Ovary (tissue), 3 donors: ENCODE results near the gene TEKT5.

Experiments used
- EP300 ChIP-seq: sonication (generic); formaldehyde crosslinking; IDR thresholded peaks from one replicate; pipeline ENCODE4 v1.6.1; 2017; ENCODE audit warnings: antibody characterized with exemption
- POLR2A ChIP-seq: fragments of 450-650 bp; IDR thresholded peaks from one replicate; pipeline ENCODE4 v1.6.1; 2017; ENCODE audit warnings: antibody characterized with exemption, mild to moderate bottlenecking, moderate library complexity
- TF ChIP-seq, protein P1 (sequence below), 3 donors: fragments of 450-650 bp in 2 of 3; fragments of 200-600 bp in 1 of 3; IDR thresholded peaks; one replicate each; pipeline versions ENCODE4 v1.5.1 to v1.8.0; 2016 to 2022; ENCODE audit warnings: antibody characterized with exemption in 3 of 3, mild to moderate bottlenecking in 1 of 3
- donor health status: DM: no; HTN: no; CAD: no.

DNA sequence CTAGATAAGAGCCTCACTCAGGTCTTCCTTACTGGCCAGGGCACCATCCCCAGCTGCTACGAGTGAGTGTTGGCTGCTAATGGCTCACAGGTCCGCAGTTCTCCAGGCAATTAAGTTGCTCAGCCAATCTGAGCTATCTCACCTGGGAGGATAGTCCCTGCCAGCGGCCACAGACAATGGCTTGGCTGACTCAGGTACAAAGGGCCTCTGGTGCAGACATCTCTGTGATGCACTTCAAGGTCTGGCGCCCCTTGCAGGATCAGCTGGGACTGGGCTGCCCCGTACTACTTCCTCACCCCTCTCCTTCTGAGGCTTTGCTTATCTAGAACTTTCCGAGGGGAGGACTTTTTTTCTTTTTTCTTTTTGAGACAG, 65.2 kb downstream of the TEKT5 start:
- TF ChIP-seq POLR2A (no peak), EP300 (no peak)
- TF ChIP-seq, protein P1, sequence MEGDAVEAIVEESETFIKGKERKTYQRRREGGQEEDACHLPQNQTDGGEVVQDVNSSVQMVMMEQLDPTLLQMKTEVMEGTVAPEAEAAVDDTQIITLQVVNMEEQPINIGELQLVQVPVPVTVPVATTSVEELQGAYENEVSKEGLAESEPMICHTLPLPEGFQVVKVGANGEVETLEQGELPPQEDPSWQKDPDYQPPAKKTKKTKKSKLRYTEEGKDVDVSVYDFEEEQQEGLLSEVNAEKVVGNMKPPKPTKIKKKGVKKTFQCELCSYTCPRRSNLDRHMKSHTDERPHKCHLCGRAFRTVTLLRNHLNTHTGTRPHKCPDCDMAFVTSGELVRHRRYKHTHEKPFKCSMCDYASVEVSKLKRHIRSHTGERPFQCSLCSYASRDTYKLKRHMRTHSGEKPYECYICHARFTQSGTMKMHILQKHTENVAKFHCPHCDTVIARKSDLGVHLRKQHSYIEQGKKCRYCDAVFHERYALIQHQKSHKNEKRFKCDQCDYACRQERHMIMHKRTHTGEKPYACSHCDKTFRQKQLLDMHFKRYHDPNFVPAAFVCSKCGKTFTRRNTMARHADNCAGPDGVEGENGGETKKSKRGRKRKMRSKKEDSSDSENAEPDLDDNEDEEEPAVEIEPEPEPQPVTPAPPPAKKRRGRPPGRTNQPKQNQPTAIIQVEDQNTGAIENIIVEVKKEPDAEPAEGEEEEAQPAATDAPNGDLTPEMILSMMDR (IDR thresholded peaks at IDR 0.05) = no peak
